KOPT-K1 (cell line): ENCODE data around the gene TIGD3.

Experiments used
- H3K27ac ChIP-seq: fragments of 200-600 bp; sonication (generic); 2 replicates; pipeline ENCODE4 v1.5.1; 2016; ENCODE audit warnings: antibody characterized with exemption, mild to moderate bottlenecking, low read depth, low read length; ENCODE audit not compliant: poor library complexity, severe bottlenecking
- H3K36me3 ChIP-seq: fragments of 200-600 bp; sonication (generic); 2 replicates; pipeline ENCODE4 v1.5.1; 2017; ENCODE audit warnings: antibody characterized with exemption, mild to moderate bottlenecking, low read length, moderate library complexity; ENCODE audit not compliant: insufficient read depth
- H3K9me3 ChIP-seq: fragments of 200-600 bp; sonication (generic); 2 replicates; pipeline ENCODE4 v1.5.1; 2017; ENCODE audit warnings: antibody characterized with exemption, low read length, mild to moderate bottlenecking; ENCODE audit not compliant: insufficient read depth, poor library complexity, severe bottlenecking

TIGD3 gene

GRCh38 chr11:65386307-65387140 lies 32.0 kb downstream of the TIGD3 start, which contains the start of gene FRMD8:
Gene FRMD8 (plus strand): TSS chr11:65386637. CDS start chr11:65387037, 400 bp downstream.
- Histone ChIP-seq H3K27ac (peak within 1 kb of the TSS; percentile 72), H3K9me3 (no peaks in the 10 kb centered on the region), H3K36me3 (peaks cover 33% of the 10 kb centered on the region)

- Histone ChIP-seq H3K27ac (peak overlapping the region; percentile 18), H3K9me3 (no peaks in the 10 kb centered on the region), H3K36me3 (peaks cover 54% of the 10 kb centered on the region)
These were observed 34.2 kb downstream of the TIGD3 start for GRCh38 chr11:65388731-65389130.

GRCh38 chr11:65389294-65389980 lies 34.9 kb downstream of the TIGD3 start:
- peaks cover 61% of the 10 kb centered on the region for H3K36me3 ChIP-seq
- H3K9me3 ChIP-seq = no peaks in the 10 kb centered on the region
- H3K27ac ChIP-seq = peak overlapping the region; percentile 18

GRCh38 chr11:65390099-65390941 lies 35.8 kb downstream of the TIGD3 start:
- peak overlapping the region; percentile 18 for H3K27ac ChIP-seq
- no peaks in the 10 kb centered on the region for H3K9me3 ChIP-seq
- peaks cover 67% of the 10 kb centered on the region for H3K36me3 ChIP-seq

- Histone ChIP-seq H3K9me3 (no peaks in the 10 kb centered on the region), H3K36me3 (peaks cover 72% of the 10 kb centered on the region), H3K27ac (no peak overlapping the region)
These were observed 36.4 kb downstream of the TIGD3 start for GRCh38 chr11:65390996-65391395.

GRCh38 chr11:65392186-65392829 lies 37.8 kb downstream of the TIGD3 start:
- Histone ChIP-seq H3K27ac (no peak overlapping the region), H3K9me3 (no peaks in the 10 kb centered on the region), H3K36me3 (peaks cover 85% of the 10 kb centered on the region)

- Histone ChIP-seq H3K9me3 (no peaks in the 10 kb centered on the region), H3K36me3 (peaks cover 90% of the 10 kb centered on the region), H3K27ac (no peak overlapping the region)
These were observed 38.3 kb downstream of the TIGD3 start for GRCh38 chr11:65392899-65393298.

GRCh38 chr11:65393513-65394079 lies 39.0 kb downstream of the TIGD3 start:
- peaks cover 90% of the 10 kb centered on the region for H3K36me3 ChIP-seq
- H3K27ac ChIP-seq = no peak overlapping the region
- H3K9me3 ChIP-seq = no peaks in the 10 kb centered on the region

- Histone ChIP-seq H3K36me3 (peaks cover 90% of the 10 kb centered on the region), H3K27ac (no peak overlapping the region), H3K9me3 (no peaks in the 10 kb centered on the region)
These were observed 39.6 kb downstream of the TIGD3 start for GRCh38 chr11:65394125-65394536.

- peaks cover 90% of the 10 kb centered on the region for H3K36me3 ChIP-seq
These were observed 41.5 kb downstream of the TIGD3 start for GRCh38 chr11:65395961-65396530.

GRCh38 chr11:65396769-65397745 lies 42.5 kb downstream of the TIGD3 start:
- peaks cover 92% of the 10 kb centered on the region for H3K36me3 ChIP-seq
- H3K27ac ChIP-seq = no peak overlapping the region
- no peaks in the 10 kb centered on the region for H3K9me3 ChIP-seq

More at GRCh38 chr11:65395961-65396530, 41.5 kb downstream of the TIGD3 start:
- Histone ChIP-seq H3K27ac (no peak overlapping the region), H3K9me3 (no peaks in the 10 kb centered on the region)

GRCh38 chr11:65398362-65398910 lies 43.9 kb downstream of the TIGD3 start:
- Histone ChIP-seq H3K9me3 (no peaks in the 10 kb centered on the region), H3K36me3 (peaks cover 86% of the 10 kb centered on the region), H3K27ac (no peak overlapping the region)

- Histone ChIP-seq H3K27ac (no peak overlapping the region), H3K36me3 (peaks cover 86% of the 10 kb centered on the region), H3K9me3 (no peaks in the 10 kb centered on the region)
These were observed 44.7 kb downstream of the TIGD3 start for GRCh38 chr11:65399249-65399648.
